Measurements from ENCODE around the gene PTGR2. TPM values are rescaled to one million over a fixed set of nuclear protein-coding genes. Genes with fewer than 3 reads are reported as not detected.

PTGR2 gene
- total RNA-seq, 1 donor: 5.6 TPM

DNA sequence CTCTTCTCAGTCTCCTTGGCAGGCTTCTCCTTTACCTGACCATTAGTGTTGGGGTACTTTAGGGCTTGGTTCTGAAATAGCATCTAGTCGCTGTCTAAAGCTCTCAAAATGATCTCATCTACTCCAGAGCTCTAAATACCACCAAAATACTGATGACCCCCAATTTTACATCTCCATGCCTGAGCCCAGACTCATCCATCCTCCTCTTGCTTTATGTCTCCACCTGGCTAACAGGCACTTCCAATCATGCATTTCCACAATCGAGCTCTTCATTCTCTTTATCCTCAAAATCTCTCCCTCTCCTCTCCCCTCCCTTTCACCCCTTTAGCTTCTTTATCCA is 40.5 kb upstream of the PTGR2 start:
- no peak for DNase-seq (ENCODE audit: low read depth)
- no peak overlapping the region for H3K4me3 ChIP-seq (ENCODE audit: low read depth, low read length)
- TF ChIP-seq, protein P1, sequence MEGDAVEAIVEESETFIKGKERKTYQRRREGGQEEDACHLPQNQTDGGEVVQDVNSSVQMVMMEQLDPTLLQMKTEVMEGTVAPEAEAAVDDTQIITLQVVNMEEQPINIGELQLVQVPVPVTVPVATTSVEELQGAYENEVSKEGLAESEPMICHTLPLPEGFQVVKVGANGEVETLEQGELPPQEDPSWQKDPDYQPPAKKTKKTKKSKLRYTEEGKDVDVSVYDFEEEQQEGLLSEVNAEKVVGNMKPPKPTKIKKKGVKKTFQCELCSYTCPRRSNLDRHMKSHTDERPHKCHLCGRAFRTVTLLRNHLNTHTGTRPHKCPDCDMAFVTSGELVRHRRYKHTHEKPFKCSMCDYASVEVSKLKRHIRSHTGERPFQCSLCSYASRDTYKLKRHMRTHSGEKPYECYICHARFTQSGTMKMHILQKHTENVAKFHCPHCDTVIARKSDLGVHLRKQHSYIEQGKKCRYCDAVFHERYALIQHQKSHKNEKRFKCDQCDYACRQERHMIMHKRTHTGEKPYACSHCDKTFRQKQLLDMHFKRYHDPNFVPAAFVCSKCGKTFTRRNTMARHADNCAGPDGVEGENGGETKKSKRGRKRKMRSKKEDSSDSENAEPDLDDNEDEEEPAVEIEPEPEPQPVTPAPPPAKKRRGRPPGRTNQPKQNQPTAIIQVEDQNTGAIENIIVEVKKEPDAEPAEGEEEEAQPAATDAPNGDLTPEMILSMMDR (IDR thresholded peaks at IDR 0.05; ENCODE audit: insufficient read depth, low read depth, low read length): no peak

DNA sequence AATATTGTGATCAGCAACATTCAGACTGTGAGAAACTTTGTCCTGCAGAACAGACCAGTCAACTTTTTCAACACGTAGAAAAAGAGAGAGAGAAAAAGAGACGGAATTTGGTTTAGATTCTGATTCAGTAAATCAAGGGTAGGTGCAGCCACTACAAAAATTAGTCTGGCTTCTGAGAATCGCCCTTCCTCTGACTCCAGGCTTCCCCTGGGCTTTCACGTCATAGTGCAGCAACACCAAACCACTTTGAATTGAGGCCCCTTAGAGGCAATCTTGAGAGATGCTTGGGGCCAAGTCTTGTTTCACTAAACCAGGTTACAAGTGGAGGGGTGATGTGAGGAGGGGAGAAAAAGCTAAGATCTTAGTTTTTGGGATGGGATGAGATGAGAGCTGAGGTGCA is 37.5 kb upstream of the PTGR2 start:
- TF ChIP-seq, protein P1 (IDR thresholded peaks at IDR 0.05; ENCODE audit: insufficient read depth, low read depth, low read length): no peak
- DNase-seq (ENCODE audit: low read depth): no peak

DNA sequence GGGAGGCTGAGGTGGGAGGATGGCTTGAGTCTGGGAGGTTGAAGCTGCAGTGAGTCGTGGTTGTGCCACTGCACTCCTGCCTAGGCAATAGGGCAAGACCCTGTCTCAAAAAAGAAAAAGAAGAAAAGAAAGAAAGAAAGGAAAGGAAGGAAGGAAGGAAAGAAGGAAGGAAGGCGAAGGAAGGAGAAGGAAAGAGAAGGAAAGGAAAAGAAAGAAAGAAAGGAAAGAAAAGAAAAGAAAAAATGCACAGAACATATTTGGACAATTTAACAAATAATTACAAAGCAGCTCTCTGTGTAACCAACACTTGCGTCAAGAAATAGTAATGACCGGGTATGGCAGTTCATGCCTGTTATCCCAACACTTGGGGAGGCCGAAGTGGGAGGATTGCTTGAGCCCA is 35.8 kb upstream of the PTGR2 start:
- H3K4me3 ChIP-seq (ENCODE audit: low read depth, low read length): no peak overlapping the region
- no peak for DNase-seq (ENCODE audit: low read depth)
- TF ChIP-seq, protein P1 (IDR thresholded peaks at IDR 0.05; ENCODE audit: insufficient read depth, low read depth, low read length): no peak

More for the DNA sequence above, 37.5 kb upstream of the PTGR2 start:
- H3K4me3 ChIP-seq (ENCODE audit: low read depth, low read length): no peak overlapping the region

DNA sequence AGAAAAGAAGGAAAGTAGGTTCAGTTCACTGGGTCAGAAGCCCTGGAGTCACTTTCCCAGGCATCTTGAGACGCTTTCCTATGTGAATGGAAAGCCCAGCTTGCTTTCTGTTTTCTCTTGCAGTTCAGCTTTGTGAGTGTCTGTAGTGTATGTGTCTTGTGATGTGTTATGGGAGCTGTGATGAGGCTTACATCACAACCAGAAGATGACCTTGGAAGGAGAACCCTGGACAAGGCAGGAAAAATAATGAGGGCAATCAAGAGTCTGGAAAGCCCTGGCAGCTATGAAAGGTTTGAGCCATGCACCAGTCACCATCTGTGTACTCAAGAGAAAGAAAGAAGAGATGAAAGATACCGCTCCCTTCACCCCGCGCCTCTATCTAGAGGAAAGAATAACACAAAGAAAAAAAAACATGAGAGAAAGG is 35.2 kb upstream of the PTGR2 start:
- no peak overlapping the region for H3K4me3 ChIP-seq (ENCODE audit: low read depth, low read length)
- TF ChIP-seq, protein P1 (IDR thresholded peaks at IDR 0.05; ENCODE audit: insufficient read depth, low read depth, low read length): no peak
- peak; percentile 60 for DNase-seq (ENCODE audit: low read depth)

DNA sequence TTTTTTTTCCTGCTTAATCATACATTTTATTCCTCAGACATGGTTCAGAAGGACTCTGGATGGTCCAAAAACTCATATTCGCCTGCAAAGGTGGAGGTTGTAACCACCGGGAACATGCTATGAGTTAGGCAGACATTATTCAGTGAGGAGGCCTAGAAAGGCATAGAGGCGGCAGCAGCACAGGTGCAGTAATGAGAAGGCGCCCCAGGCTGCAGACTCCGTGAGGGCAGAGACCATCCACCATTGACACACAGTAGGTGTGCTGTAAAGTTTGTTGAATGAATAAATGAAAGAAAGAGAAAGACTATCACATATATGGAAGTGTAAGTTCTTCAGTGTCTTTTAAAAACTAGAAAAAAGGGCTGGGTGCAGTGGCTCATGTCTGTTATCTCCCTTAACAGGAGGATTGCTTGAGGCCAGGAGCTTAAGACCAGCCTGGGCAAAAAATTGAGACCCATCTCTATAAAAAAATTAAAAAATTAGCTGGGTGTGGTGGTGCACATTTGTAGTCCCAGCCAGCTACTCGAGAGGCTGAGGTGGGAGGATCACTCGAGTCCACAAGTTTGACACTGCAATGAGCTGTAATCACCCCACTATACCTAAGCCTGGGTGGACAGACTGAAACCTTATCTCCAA is 34.5 kb upstream of the PTGR2 start:
- no peak for DNase-seq (ENCODE audit: low read depth)
- TF ChIP-seq, protein P1 (IDR thresholded peaks at IDR 0.05; ENCODE audit: insufficient read depth, low read depth, low read length): no peak
- no peak overlapping the region for H3K4me3 ChIP-seq (ENCODE audit: low read depth, low read length)

DNA sequence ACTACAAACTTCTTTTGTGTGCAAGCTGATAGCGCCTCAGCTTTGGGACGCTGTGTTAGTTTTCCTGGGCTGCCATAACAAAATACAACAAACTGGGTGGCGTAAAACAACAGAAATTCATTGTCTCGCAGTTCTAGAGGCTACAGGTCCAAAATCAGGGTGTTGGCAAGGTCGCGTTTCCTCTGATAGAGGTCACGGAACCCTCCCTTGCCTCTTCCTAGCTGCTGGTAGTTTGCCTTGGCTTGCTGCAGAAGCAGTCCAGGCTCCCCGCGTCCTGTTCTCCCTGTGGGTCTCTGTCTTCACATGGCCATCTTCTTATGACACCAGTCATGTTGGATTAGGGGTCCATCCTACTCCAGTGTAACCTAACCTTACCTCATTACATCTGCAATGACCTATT is 32.8 kb upstream of the PTGR2 start:
- TF ChIP-seq, protein P1 (IDR thresholded peaks at IDR 0.05; ENCODE audit: insufficient read depth, low read depth, low read length): no peak
- DNase-seq (ENCODE audit: low read depth): no peak
- H3K4me3 ChIP-seq (ENCODE audit: low read depth, low read length): no peak overlapping the region

DNA sequence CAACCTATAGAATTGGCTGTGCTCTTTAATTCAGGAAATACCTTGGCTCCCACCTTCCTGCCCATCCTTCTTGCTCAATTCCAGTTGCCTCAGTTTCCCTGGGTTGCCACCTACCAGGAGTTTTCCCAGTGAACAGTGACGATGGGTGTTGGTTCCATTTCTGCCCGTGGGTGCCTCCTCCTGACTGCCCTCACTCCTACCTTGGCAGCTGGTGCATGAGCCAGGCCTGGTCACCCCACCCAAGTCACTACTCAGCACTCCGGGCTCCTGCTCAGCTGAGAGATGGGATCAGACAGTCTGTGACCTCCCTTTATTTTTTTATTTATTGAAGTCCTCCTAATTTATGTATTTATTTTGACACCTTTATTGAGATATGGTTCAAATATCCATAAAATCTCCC is 31.0 kb upstream of the PTGR2 start:
- DNase-seq (ENCODE audit: low read depth): no peak
- TF ChIP-seq, protein P1 (IDR thresholded peaks at IDR 0.05; ENCODE audit: insufficient read depth, low read depth, low read length): no peak

More for the DNA sequence above, 31.0 kb upstream of the PTGR2 start:
- H3K4me3 ChIP-seq (ENCODE audit: low read depth, low read length): no peak overlapping the region
